ENCODE results near the gene ENTREP1.

DNA sequence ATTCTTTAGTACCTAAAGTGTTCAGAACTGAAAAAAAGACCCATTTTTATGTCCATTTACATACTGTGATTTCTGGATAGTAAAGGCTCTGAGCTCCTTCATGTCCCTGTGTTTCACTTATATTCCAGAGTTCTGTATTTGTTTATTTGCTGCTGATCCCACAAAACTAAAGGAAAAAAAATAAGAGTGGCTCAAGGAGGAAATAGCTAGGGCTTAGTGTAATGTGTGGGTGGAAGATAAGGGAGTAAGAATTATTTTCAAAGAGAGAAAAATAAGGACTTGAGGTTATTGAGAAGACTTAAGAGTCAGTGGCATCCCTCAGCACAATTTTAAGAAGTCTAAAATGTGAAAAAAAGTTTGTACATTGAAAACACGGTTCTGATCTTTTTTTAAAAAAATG, 46.0 kb downstream of the ENTREP1 start:
- TF ChIP-seq CHD2 (IDR thresholded peaks at IDR 0.05; ENCODE audit: low read length, partially characterized antibody) = no peak
- no peak for TF ChIP-seq SMC3 (IDR thresholded peaks at IDR 0.05; ENCODE audit: low read depth, low read length)
- TF ChIP-seq RCOR1 (IDR thresholded peaks at IDR 0.05; ENCODE audit: low read length) = no peak
- TF ChIP-seq SIN3A (IDR thresholded peaks at IDR 0.05; ENCODE audit: borderline replicate concordance, low read depth, low read length) = no peak
- TF ChIP-seq, protein P1, sequence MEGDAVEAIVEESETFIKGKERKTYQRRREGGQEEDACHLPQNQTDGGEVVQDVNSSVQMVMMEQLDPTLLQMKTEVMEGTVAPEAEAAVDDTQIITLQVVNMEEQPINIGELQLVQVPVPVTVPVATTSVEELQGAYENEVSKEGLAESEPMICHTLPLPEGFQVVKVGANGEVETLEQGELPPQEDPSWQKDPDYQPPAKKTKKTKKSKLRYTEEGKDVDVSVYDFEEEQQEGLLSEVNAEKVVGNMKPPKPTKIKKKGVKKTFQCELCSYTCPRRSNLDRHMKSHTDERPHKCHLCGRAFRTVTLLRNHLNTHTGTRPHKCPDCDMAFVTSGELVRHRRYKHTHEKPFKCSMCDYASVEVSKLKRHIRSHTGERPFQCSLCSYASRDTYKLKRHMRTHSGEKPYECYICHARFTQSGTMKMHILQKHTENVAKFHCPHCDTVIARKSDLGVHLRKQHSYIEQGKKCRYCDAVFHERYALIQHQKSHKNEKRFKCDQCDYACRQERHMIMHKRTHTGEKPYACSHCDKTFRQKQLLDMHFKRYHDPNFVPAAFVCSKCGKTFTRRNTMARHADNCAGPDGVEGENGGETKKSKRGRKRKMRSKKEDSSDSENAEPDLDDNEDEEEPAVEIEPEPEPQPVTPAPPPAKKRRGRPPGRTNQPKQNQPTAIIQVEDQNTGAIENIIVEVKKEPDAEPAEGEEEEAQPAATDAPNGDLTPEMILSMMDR (IDR thresholded peaks at IDR 0.05) = no peak
- TF ChIP-seq ELF1 (IDR thresholded peaks at IDR 0.05) = no peak
